ENCODE data around the gene PEX14.

DNA sequence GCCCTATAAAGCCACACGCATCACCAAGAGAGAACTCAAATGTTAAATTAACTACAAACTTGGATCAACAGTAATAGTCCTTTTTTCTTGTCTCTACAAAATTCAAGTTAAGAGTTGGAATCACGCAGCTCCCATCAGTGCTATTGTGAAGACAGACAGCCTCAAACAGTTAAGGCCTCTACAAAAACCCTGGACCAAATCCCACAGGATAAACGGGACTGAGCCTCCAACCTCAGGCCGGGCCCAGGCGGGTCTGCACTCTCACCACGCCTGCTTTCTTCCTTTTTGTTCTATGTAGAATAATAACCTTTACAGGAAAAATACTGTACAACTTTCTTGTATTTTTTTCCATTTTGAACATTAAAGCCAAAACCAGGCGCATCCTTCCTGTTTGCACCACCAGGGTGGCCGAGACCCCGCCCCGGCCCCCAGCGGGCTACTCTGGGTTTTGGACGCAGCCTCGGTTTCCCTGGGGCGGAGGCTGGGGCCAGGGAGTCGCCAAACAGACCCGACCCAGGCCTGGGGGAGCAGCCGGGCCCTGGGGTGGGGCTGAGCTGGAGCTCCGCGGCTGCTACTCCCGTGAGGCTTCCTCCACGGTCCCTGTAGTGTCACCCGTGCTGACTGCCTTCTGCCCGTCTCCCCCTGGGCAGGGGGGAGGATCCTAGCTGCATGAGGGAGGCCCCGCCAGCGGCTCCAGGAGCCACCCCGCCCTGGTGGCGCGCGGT lies 163.2 kb downstream of the PEX14 start:
- TF ChIP-seq EP300 (IDR thresholded peaks at IDR 0.05; ENCODE audit: low read length) (no peak), HNRNPH1 (optimal IDR thresholded peaks at IDR 0.05; ENCODE audit: low read depth, low read length) (no peak), MTA3 (IDR thresholded peaks at IDR 0.05; ENCODE audit: borderline replicate concordance) (no peak), NR1H2 (CRISPR knock-in tag; IDR thresholded peaks at IDR 0.05) (no peak)
- TF ChIP-seq, protein P1, sequence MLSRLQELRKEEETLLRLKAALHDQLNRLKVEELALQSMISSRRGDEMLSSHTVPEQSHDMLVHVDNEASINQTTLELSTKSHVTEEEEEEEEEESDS (CRISPR knock-in tag; IDR thresholded peaks at IDR 0.05) = no peak
- TF ChIP-seq, protein P2, sequence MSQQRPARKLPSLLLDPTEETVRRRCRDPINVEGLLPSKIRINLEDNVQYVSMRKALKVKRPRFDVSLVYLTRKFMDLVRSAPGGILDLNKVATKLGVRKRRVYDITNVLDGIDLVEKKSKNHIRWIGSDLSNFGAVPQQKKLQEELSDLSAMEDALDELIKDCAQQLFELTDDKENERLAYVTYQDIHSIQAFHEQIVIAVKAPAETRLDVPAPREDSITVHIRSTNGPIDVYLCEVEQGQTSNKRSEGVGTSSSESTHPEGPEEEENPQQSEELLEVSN (IDR thresholded peaks at IDR 0.05; ENCODE audit: borderline replicate concordance in 1 of 2, extremely low read depth in 1 of 2, insufficient read depth in 1 of 2, insufficient read length in 1 of 2, low read depth in 1 of 2, low read length in 1 of 2, poor library complexity in 1 of 2, severe bottlenecking in 1 of 2) = no peak
